ENCODE data around the gene MYL3.

DNA sequence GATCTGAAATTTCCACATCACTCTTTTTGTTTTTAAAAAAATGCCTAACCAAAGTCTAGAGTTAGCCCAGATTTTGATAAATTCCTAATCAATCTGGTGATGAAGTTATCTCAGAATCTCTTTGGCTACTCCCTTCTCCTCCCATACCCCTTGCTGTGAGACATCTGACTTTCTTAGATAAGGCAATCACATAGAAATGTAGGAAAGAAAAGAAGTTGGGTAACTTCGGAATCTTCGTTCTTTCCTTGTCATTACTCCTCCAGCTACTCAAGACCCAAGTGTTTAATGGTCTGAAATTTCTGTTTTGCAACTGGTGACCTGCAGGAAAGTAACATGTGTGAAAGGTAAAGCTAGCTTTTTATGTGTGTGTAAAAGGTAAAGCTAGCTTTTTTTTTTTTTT is 37.8 kb downstream of the MYL3 start:
- TF ChIP-seq, protein P1, sequence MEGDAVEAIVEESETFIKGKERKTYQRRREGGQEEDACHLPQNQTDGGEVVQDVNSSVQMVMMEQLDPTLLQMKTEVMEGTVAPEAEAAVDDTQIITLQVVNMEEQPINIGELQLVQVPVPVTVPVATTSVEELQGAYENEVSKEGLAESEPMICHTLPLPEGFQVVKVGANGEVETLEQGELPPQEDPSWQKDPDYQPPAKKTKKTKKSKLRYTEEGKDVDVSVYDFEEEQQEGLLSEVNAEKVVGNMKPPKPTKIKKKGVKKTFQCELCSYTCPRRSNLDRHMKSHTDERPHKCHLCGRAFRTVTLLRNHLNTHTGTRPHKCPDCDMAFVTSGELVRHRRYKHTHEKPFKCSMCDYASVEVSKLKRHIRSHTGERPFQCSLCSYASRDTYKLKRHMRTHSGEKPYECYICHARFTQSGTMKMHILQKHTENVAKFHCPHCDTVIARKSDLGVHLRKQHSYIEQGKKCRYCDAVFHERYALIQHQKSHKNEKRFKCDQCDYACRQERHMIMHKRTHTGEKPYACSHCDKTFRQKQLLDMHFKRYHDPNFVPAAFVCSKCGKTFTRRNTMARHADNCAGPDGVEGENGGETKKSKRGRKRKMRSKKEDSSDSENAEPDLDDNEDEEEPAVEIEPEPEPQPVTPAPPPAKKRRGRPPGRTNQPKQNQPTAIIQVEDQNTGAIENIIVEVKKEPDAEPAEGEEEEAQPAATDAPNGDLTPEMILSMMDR (IDR thresholded peaks at IDR 0.05): no peak
- no peak for TF ChIP-seq EP300 (IDR thresholded peaks at IDR 0.05)
